ENCODE measurements around the gene CCDC69.

Gene CCDC69

DNA sequence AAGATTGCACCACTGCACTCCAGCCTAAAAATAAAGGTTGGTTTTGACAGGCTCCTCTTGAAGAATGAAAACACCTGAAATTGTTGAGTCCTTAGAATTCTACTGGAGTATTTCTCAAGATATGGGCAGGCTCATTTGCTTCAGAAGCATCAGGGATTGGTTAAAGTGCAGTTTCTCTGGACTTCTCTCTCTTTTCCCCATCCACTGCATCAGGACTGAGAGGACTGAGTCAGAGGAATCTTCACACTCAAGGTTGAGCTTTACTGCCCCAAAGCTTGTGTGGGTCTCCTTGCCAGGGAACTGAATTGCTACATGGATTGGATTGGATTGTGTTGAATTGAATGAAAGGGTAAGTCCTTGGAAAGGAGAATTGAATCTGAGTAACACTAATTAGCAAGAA lies 7.5 kb upstream of the CCDC69 start:
- Histone ChIP-seq H3K4me3 (ENCODE audit: low read length) (no peak overlapping the region), H3K9ac (ENCODE audit: low read depth, low read length) (no peak overlapping the region), H3K27ac (ENCODE audit: low read length) (no peak overlapping the region), H3K27me3 (ENCODE audit: insufficient read depth, low read length) (no peaks in the 10 kb centered on the region), H3K9me3 (ENCODE audit: insufficient read depth, low read depth, low read length) (no peaks in the 10 kb centered on the region), H3K4me1 (ENCODE audit: insufficient read depth, low read length) (no peaks in the 10 kb centered on the region), H3K36me3 (ENCODE audit: insufficient read depth, low read depth, low read length) (no peaks in the 10 kb centered on the region)

- H3K4me3 ChIP-seq (ENCODE audit: low read length), result no peak overlapping the region
- H3K9ac ChIP-seq (ENCODE audit: low read depth, low read length), result no peak overlapping the region
- H3K4me1 ChIP-seq (ENCODE audit: insufficient read depth, low read length), result peaks cover 7% of the 10 kb centered on the region; the same call in 1 of the 2 replicates
- H3K36me3 ChIP-seq (ENCODE audit: insufficient read depth, low read depth, low read length), result no peaks in the 10 kb centered on the region
- H3K27ac ChIP-seq (ENCODE audit: low read length), result no peak overlapping the region
- H3K9me3 ChIP-seq (ENCODE audit: insufficient read depth, low read depth, low read length), result no peaks in the 10 kb centered on the region
- H3K27me3 ChIP-seq (ENCODE audit: insufficient read depth, low read length), result no peaks in the 10 kb centered on the region
Observed at GRCh38 chr5:151230048-151230680, 6.3 kb upstream of the CCDC69 start.

DNA sequence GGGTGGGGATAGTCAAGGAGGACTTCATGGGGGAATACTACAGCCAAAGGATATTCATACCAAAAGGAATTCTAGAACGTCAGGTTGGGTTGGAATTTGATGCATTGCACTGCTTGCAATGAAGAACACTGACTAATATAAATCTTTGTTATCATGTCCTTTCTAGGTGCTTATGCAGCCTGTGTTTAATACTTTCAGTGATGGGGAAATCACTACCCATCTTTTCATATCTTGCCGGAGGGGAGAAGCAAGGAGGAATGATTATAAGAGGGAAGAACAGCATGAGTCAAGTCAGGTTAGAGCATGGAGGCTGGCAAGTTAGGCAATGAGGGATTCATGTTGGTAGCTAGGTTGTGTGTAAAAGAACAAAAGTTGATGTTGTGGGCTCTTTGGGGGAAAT lies 5.1 kb upstream of the CCDC69 start:
- no peak overlapping the region for H3K9ac ChIP-seq (ENCODE audit: low read depth, low read length)
- H3K27ac ChIP-seq (ENCODE audit: low read length), result no peak overlapping the region
- H3K4me1 ChIP-seq (ENCODE audit: insufficient read depth, low read length), result peaks cover 8% of the 10 kb centered on the region; the same call in 1 of the 2 replicates
- no peaks in the 10 kb centered on the region for H3K27me3 ChIP-seq (ENCODE audit: insufficient read depth, low read length)
- H3K36me3 ChIP-seq (ENCODE audit: insufficient read depth, low read depth, low read length), result no peaks in the 10 kb centered on the region
- no peaks in the 10 kb centered on the region for H3K9me3 ChIP-seq (ENCODE audit: insufficient read depth, low read depth, low read length)
- H3K4me3 ChIP-seq (ENCODE audit: low read length), result no peak overlapping the region

- Histone ChIP-seq H3K36me3 (ENCODE audit: insufficient read depth, low read depth, low read length) (no peaks in the 10 kb centered on the region), H3K9me3 (ENCODE audit: insufficient read depth, low read depth, low read length) (no peaks in the 10 kb centered on the region), H3K4me3 (ENCODE audit: low read length) (no peak overlapping the region), H3K4me1 (ENCODE audit: insufficient read depth, low read length) (peaks cover 8% of the 10 kb centered on the region; the same call in 1 of the 2 replicates), H3K27ac (ENCODE audit: low read length) (no peak overlapping the region), H3K9ac (ENCODE audit: low read depth, low read length) (no peak overlapping the region), H3K27me3 (ENCODE audit: insufficient read depth, low read length) (peaks cover 6% of the 10 kb centered on the region)
Observed at GRCh38 chr5:151227918-151228447, 4.1 kb upstream of the CCDC69 start.

GRCh38 chr5:151225475-151225874 lies 1.6 kb upstream of the CCDC69 start:
- Histone ChIP-seq H3K36me3 (ENCODE audit: insufficient read depth, low read depth, low read length) (no peaks in the 10 kb centered on the region), H3K4me1 (ENCODE audit: insufficient read depth, low read length) (peaks cover 8% of the 10 kb centered on the region; the same call in 1 of the 2 replicates), H3K27ac (ENCODE audit: low read length) (no peak overlapping the region), H3K9me3 (ENCODE audit: insufficient read depth, low read depth, low read length) (no peaks in the 10 kb centered on the region), H3K9ac (ENCODE audit: low read depth, low read length) (no peak overlapping the region), H3K4me3 (ENCODE audit: low read length) (no peak overlapping the region; the same call in 1 of the 2 replicates), H3K27me3 (ENCODE audit: insufficient read depth, low read length) (peaks cover 18% of the 10 kb centered on the region)

- no peak overlapping the region for H3K9ac ChIP-seq (ENCODE audit: low read depth, low read length)
- H3K9me3 ChIP-seq (ENCODE audit: insufficient read depth, low read depth, low read length), result no peaks in the 10 kb centered on the region
- peaks cover 18% of the 10 kb centered on the region for H3K27me3 ChIP-seq (ENCODE audit: insufficient read depth, low read length)
- H3K27ac ChIP-seq (ENCODE audit: low read length), result no peak overlapping the region
- H3K4me3 ChIP-seq (ENCODE audit: low read length), result no peak overlapping the region; the same call in 1 of the 2 replicates
- H3K36me3 ChIP-seq (ENCODE audit: insufficient read depth, low read depth, low read length), result no peaks in the 10 kb centered on the region
- peaks cover 8% of the 10 kb centered on the region; the same call in 1 of the 2 replicates for H3K4me1 ChIP-seq (ENCODE audit: insufficient read depth, low read length)
Observed at GRCh38 chr5:151225071-151225470, 1.2 kb upstream of the CCDC69 start.

- Histone ChIP-seq H3K9ac (ENCODE audit: low read depth, low read length) (no peak overlapping the region), H3K27me3 (ENCODE audit: insufficient read depth, low read length) (peaks cover 18% of the 10 kb centered on the region), H3K4me1 (ENCODE audit: insufficient read depth, low read length) (peaks cover 8% of the 10 kb centered on the region; the same call in 1 of the 2 replicates), H3K36me3 (ENCODE audit: insufficient read depth, low read depth, low read length) (no peaks in the 10 kb centered on the region), H3K27ac (ENCODE audit: low read length) (no peak overlapping the region), H3K9me3 (ENCODE audit: insufficient read depth, low read depth, low read length) (no peaks in the 10 kb centered on the region), H3K4me3 (ENCODE audit: low read length) (peak overlapping the region; percentile 73)
Observed at GRCh38 chr5:151224372-151224771, 480 bp upstream of the CCDC69 start.

GRCh38 chr5:151222790-151223446 lies 974 bp downstream of the CCDC69 start:
- peaks cover 18% of the 10 kb centered on the region for H3K27me3 ChIP-seq (ENCODE audit: insufficient read depth, low read length)
- peak overlapping the region; percentile 73 for H3K4me3 ChIP-seq (ENCODE audit: low read length)
- H3K4me1 ChIP-seq (ENCODE audit: insufficient read depth, low read length), result peaks cover 8% of the 10 kb centered on the region; the same call in 1 of the 2 replicates
- no peaks in the 10 kb centered on the region for H3K36me3 ChIP-seq (ENCODE audit: insufficient read depth, low read depth, low read length)
- H3K9ac ChIP-seq (ENCODE audit: low read depth, low read length), result no peak overlapping the region
- no peaks in the 10 kb centered on the region for H3K9me3 ChIP-seq (ENCODE audit: insufficient read depth, low read depth, low read length)
- H3K27ac ChIP-seq (ENCODE audit: low read length), result no peak overlapping the region

DNA sequence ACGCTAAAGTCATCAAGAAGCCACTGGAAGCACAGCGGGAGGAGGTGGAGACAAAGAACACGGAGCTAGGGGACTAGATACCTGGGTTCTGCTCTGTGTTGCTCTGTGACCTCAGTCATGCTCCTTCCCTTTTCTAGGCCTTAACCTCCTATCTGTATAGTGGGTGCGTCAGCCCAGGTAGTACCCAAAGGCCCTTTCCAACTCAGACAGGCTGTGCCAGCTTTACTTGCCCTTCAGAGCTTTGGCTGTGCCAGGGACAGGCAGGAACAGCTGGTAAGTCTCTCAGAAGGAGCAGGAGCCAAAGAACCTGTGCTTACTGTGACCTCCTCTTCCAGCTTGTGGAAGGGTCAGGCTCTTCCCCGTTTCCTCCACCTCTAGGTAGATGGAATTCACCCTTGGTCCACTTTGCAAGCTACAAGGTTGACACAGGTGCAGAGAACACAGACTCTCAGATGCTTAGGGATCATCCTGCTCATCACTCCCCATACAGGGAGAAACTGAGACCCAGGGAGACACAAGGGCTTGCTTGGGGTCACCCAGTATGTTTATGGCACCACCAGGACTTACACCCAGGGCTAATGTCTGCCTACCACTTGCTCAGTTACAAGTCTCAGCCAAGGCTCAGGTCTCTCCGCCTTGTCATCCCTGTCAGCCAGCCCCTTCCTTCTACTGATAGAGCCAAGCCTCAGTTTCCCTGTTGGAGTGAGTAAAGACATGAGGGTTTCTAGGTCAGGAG lies 1.7 kb downstream of the CCDC69 start:
- Histone ChIP-seq H3K27ac (ENCODE audit: low read length) (no peak overlapping the region), H3K36me3 (ENCODE audit: insufficient read depth, low read depth, low read length) (no peaks in the 10 kb centered on the region), H3K9me3 (ENCODE audit: insufficient read depth, low read depth, low read length) (no peaks in the 10 kb centered on the region), H3K4me3 (ENCODE audit: low read length) (no peak overlapping the region), H3K4me1 (ENCODE audit: insufficient read depth, low read length) (peaks cover 8% of the 10 kb centered on the region; the same call in 1 of the 2 replicates), H3K27me3 (ENCODE audit: insufficient read depth, low read length) (peaks cover 18% of the 10 kb centered on the region), H3K9ac (ENCODE audit: low read depth, low read length) (no peak overlapping the region)

GRCh38 chr5:151221574-151221973 lies 2.3 kb downstream of the CCDC69 start:
- Histone ChIP-seq H3K27me3 (ENCODE audit: insufficient read depth, low read length) (peaks cover 18% of the 10 kb centered on the region), H3K4me3 (ENCODE audit: low read length) (no peak overlapping the region), H3K27ac (ENCODE audit: low read length) (no peak overlapping the region), H3K36me3 (ENCODE audit: insufficient read depth, low read depth, low read length) (no peaks in the 10 kb centered on the region), H3K9ac (ENCODE audit: low read depth, low read length) (no peak overlapping the region), H3K9me3 (ENCODE audit: insufficient read depth, low read depth, low read length) (no peaks in the 10 kb centered on the region), H3K4me1 (ENCODE audit: insufficient read depth, low read length) (peaks cover 8% of the 10 kb centered on the region; the same call in 1 of the 2 replicates)

- Histone ChIP-seq H3K4me3 (ENCODE audit: low read length) (no peak overlapping the region), H3K27me3 (ENCODE audit: insufficient read depth, low read length) (peaks cover 18% of the 10 kb centered on the region), H3K9ac (ENCODE audit: low read depth, low read length) (no peak overlapping the region), H3K27ac (ENCODE audit: low read length) (no peak overlapping the region), H3K36me3 (ENCODE audit: insufficient read depth, low read depth, low read length) (no peaks in the 10 kb centered on the region), H3K4me1 (ENCODE audit: insufficient read depth, low read length) (no peaks in the 10 kb centered on the region; the same call in 1 of the 2 replicates), H3K9me3 (ENCODE audit: insufficient read depth, low read depth, low read length) (no peaks in the 10 kb centered on the region)
Observed at GRCh38 chr5:151219789-151220188, 4.1 kb downstream of the CCDC69 start.
